ENCODE results near the gene EDN3.

DNA sequence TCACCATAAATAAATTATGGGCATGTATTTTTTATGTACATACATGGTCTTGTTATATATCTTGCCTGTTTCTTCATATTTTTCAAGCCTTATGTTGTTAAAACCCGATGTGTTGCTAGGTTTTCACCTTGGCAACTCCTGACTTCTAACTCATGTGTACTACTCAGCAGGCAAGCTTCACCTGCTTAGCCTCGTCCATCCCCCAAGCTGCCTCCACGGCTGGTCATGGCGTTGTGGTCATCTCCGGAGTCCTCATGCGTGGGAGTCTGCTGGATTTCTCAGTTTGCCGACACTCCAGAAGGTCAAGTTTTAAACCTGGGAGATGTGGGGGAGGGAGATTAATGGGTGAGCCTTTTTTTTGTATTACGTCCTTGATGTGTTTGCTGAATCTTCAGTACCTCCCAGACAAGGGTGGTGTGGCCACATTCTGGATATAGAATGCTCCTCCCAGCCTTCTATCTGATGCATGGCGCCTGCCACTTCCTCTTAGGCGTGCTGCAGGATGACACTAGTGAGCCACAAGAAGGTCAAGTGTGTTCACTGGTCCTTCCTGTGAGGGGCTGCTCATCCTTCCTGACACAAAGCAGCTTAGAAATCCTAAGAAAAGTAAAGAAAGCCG is 26.6 kb upstream of the EDN3 start:
- TF ChIP-seq, protein P1, sequence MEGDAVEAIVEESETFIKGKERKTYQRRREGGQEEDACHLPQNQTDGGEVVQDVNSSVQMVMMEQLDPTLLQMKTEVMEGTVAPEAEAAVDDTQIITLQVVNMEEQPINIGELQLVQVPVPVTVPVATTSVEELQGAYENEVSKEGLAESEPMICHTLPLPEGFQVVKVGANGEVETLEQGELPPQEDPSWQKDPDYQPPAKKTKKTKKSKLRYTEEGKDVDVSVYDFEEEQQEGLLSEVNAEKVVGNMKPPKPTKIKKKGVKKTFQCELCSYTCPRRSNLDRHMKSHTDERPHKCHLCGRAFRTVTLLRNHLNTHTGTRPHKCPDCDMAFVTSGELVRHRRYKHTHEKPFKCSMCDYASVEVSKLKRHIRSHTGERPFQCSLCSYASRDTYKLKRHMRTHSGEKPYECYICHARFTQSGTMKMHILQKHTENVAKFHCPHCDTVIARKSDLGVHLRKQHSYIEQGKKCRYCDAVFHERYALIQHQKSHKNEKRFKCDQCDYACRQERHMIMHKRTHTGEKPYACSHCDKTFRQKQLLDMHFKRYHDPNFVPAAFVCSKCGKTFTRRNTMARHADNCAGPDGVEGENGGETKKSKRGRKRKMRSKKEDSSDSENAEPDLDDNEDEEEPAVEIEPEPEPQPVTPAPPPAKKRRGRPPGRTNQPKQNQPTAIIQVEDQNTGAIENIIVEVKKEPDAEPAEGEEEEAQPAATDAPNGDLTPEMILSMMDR (conservative IDR thresholded peaks at IDR 0.05; ENCODE audit: low read depth in 2 of 2), result no peak
- TF ChIP-seq EZH2 (IDR thresholded peaks at IDR 0.05; ENCODE audit: low read depth, unreplicated experiment) (no peak), REST (IDR thresholded peaks at IDR 0.05; ENCODE audit: unreplicated experiment) (no peak), ZNF331 (CRISPR knock-in tag; IDR thresholded peaks at IDR 0.05; ENCODE audit: low read depth) (no peak)

Data from GM23338 (cell line).